GM12864 (cell line): ENCODE results near the gene HADH.

Source experiments
- DNase-seq: peaks from one replicate; pipeline ENCODE4 v3.0.0-alpha.2; 2011; ENCODE audit warnings: low read depth
- H3K4me3 ChIP-seq: 2 replicates; pipeline ENCODE4 v1.5.1; 2011; ENCODE audit warnings: mild to moderate bottlenecking, low read depth, low read length, control low read depth
- TF ChIP-seq, protein P1 (sequence below): IDR thresholded peaks from 2 replicates; pipeline ENCODE4 v1.5.1; 2011; ENCODE audit warnings: low read depth, mild to moderate bottlenecking, moderate library complexity, low read length, control low read depth, inconsistent platforms; ENCODE audit errors: missing control alignments

HADH gene

DNA sequence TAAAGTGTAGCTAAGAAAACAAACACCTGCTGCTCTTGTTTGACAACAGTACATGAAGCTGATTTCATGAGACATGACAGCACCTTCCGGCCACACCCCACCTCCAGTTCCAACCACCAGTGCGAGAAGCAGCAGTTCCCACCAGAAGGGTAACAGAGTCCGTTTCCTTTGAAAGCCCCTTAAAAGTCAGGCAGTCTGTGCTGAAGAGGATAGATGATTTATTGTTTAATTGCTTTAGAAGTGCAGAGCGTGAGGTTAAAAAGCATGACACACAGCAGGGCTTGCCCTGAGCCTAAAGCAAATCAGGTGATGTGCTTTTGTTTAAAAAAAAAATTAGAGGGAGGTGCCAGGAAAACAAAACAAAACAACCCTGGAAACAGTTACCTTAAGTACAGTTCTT lies 82.6 kb downstream of the HADH start:
- TF ChIP-seq, protein P1, sequence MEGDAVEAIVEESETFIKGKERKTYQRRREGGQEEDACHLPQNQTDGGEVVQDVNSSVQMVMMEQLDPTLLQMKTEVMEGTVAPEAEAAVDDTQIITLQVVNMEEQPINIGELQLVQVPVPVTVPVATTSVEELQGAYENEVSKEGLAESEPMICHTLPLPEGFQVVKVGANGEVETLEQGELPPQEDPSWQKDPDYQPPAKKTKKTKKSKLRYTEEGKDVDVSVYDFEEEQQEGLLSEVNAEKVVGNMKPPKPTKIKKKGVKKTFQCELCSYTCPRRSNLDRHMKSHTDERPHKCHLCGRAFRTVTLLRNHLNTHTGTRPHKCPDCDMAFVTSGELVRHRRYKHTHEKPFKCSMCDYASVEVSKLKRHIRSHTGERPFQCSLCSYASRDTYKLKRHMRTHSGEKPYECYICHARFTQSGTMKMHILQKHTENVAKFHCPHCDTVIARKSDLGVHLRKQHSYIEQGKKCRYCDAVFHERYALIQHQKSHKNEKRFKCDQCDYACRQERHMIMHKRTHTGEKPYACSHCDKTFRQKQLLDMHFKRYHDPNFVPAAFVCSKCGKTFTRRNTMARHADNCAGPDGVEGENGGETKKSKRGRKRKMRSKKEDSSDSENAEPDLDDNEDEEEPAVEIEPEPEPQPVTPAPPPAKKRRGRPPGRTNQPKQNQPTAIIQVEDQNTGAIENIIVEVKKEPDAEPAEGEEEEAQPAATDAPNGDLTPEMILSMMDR = no peak
- H3K4me3 ChIP-seq = no peak overlapping the region
- peak; percentile 15 for DNase-seq

DNA sequence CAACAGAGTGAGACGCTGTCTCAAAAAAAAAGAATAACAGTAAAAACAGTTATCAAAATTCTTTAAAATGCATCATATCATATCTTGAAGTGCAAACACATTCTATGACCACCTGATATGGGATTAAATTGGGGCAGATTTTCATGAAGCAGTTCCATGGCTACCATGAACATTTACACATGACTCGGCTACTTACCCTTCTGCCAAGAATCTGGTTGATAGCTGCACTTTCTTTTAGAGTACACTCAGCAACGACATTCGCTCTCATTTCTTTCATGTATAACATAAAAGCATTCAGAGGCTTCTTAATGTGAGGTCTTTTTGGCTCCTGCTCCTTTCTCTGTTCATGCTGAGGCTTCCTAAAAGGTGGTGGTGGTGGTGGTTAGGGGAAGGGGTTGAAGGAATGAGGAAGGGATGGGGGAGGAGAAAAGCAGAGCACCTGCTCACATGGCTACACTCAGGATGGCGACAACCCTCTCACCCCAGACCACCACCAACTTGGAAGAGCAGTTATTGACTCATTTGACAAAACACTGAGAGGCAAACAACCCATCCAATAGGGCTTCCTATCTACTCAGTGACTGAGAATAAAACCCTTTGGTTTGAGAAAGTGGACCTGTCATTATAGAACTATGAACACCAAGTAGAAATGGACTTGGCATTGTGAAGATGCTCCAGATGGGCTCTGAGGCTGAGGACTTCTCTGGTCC lies 88.5 kb downstream of the HADH start:
- TF ChIP-seq, protein P1 = no peak
- H3K4me3 ChIP-seq = no peak overlapping the region
- DNase-seq = no peak

DNA sequence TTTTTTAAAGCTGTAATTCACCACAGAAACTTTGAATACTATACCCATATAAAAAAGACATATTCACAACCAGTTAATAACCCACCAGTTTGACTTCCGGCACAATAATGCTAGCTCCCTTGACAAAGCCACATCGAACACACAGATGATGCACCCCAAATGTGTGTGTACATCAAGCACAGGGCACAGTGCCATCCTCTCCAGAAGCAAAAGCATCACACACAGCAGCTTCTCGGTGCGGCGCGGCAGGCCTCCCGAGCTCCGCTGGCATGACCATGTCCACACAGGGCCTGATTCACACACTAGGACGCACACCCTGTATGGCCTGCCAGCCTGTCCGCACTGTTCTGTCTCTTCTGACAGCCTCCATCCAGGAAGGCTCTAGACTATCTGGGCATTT lies 91.1 kb downstream of the HADH start:
- TF ChIP-seq, protein P1 = no peak
- DNase-seq = no peak
- no peak overlapping the region for H3K4me3 ChIP-seq

DNA sequence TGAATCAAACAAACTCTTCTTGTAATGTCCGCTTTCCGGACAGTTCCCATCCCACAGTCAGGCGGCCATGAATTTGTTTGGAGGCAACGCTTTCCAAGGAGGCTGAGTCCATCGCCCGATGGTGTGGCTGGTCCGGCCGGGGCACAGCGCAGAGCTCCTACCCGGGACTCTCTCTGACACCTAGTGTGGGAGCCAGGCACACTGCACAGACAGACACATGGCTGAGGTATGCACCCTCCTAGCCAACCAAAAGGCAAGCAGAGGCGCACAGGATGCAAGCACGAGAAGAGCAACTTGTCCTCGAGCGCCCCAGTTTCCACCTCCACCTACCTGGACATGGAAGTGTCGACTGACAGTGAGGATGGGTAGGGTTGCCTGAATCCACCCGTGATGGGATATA lies 91.6 kb downstream of the HADH start:
- no peak for DNase-seq
- H3K4me3 ChIP-seq = no peak overlapping the region
- TF ChIP-seq, protein P1 = no peak
